Activated CD4-positive, alpha-beta T cell treated with anti-CD3 and anti-CD28 coated beads, Interleukin-2, amount 10 ng/mL, durations not matched to agents 7 days and 5 days (primary cell): ENCODE measurements around the gene MOB3A. TPM values are rescaled to one million over a fixed set of nuclear protein-coding genes. Genes with fewer than 3 reads are reported as not detected.
A peak's percentile ranks its signal among the peaks of the same experiment; 100 is the strongest.

Source experiments
- CTCF ChIA-PET: fragments of 350-600 bp; sonication (Branson Sonifier 250); formaldehyde crosslinking; loops from one replicate; lab custom pipeline; 2021; ENCODE audit warnings: antibody characterized with exemption; lab: Charles Lee
- POLR2A ChIA-PET: fragments of 350-600 bp; sonication (Branson Sonifier 250); formaldehyde crosslinking; loops from one replicate; lab custom pipeline; 2021; ENCODE audit warnings: antibody characterized with exemption; lab: Charles Lee
- DNase-seq: peaks from one replicate; pipeline ENCODE4 v3.0.0-alpha.2; 2020
- H3K27ac Mint-ChIP-seq: one replicate; pipeline ENCODE4 v1.8.0; 2021; ENCODE audit warnings: mild to moderate bottlenecking, moderate library complexity, mixed read lengths
- H3K27me3 Mint-ChIP-seq: one replicate; pipeline ENCODE4 v1.8.0; 2021; ENCODE audit warnings: mixed read lengths
- H3K36me3 Mint-ChIP-seq: one replicate; pipeline ENCODE4 v1.8.0; 2021; ENCODE audit warnings: low read depth, mixed read lengths
- H3K4me1 Mint-ChIP-seq: one replicate; pipeline ENCODE4 v1.8.0; 2021; ENCODE audit warnings: mixed read lengths
- H3K4me3 Mint-ChIP-seq: one replicate; pipeline ENCODE4 v1.8.0; 2021; ENCODE audit warnings: mild to moderate bottlenecking, moderate library complexity, mixed read lengths
- H3K9me3 Mint-ChIP-seq: one replicate; pipeline ENCODE4 v1.8.0; 2021; ENCODE audit warnings: mixed read lengths
- total RNA-seq, 2 experiments: library from RNA; stranded (reverse); gene quantifications; one replicate each; pipeline ENCODE4 v1.2.3, GENCODE V29; 2021

Gene MOB3A
- total RNA-seq, 2 experiments from 2014 or later, result 217 to 239 TPM

DNA sequence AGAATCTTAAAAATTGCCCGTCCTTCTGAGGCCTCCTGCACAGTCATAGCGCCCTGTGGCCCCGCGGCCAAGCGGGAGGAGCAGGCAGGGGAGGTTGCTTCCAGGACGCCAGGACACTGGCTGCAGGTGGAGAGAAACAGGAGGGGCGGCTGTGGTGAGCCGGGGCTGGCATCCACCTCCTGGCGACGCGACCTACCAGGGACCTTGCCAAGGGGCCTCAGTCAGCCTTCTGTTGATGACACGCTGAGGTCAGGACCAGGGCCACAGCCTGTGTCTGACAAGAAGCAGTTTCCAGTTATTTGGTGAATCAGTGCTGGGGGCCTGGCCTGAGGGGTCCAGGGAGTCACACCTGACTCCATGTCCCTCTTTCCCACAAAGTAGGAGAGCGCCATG, 31.7 kb downstream of the MOB3A start:
- no peak overlapping the region for H3K4me3 Mint-ChIP-seq
- DNase-seq, result no peak
- H3K36me3 Mint-ChIP-seq, result peaks cover 10% of the 10 kb centered on the region
- POLR2A ChIA-PET, result no interaction called here
- H3K9me3 Mint-ChIP-seq, result no peaks in the 10 kb centered on the region
- no peaks in the 10 kb centered on the region for H3K27me3 Mint-ChIP-seq
- no peak overlapping the region for H3K27ac Mint-ChIP-seq
- CTCF ChIA-PET, result interaction anchor here (0.6 to 1.3 kb wide), 2 partner anchors 12 to 19 kb away, joined by 3 to 6 read pairs; no protein-coding TSS in a partner anchor
- peaks cover 20% of the 10 kb centered on the region for H3K4me1 Mint-ChIP-seq

DNA sequence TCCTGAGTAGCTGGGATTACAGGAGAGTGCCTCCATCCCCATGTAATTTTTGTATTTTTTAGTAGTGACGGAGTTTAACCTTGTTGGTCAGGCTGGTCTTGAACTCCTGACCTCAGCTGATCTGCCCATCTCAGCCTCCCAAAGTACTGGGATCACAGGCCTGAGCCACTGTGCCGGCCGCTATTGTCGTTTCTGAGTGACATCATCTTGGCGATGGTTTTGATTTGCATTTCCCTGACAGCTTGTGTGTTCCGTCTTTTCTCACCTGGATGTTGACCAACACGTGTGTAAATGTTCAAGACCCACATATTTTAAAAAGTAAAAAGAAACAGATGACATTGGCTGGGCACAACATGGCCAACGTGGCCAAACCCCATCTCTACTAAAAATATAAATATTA, 32.3 kb downstream of the MOB3A start:
- CTCF ChIA-PET, result interaction anchor here (1.0 to 1.3 kb wide), 4 partner anchors 10 to 22 kb away, joined by 3 to 6 read pairs (median 3); no protein-coding TSS in a partner anchor
- no peaks in the 10 kb centered on the region for H3K9me3 Mint-ChIP-seq
- no peaks in the 10 kb centered on the region for H3K27me3 Mint-ChIP-seq
- peaks cover 6% of the 10 kb centered on the region for H3K36me3 Mint-ChIP-seq
- peak overlapping the region; percentile 34 for H3K4me3 Mint-ChIP-seq
- H3K27ac Mint-ChIP-seq, result peak overlapping the region; percentile 62
- H3K4me1 Mint-ChIP-seq, result peaks cover 25% of the 10 kb centered on the region
- DNase-seq, result no peak
- POLR2A ChIA-PET, result no interaction called here

- ChIA-PET CTCF (interaction anchor here (1.1 kb wide), 2 partner anchors 15 to 23 kb away, joined by 3 read pairs; no protein-coding TSS in a partner anchor), POLR2A (no interaction called here)
- DNase-seq, result no peak
- H3K27me3 Mint-ChIP-seq, result no peaks in the 10 kb centered on the region
- H3K9me3 Mint-ChIP-seq, result no peaks in the 10 kb centered on the region
- peaks cover 33% of the 10 kb centered on the region for H3K4me1 Mint-ChIP-seq
- peak overlapping the region; percentile 93 for H3K27ac Mint-ChIP-seq
- H3K4me3 Mint-ChIP-seq, result peak overlapping the region; percentile 92
- H3K36me3 Mint-ChIP-seq, result peaks cover 2% of the 10 kb centered on the region
Observed at GRCh38 chr19:2062770-2063169, 33.4 kb downstream of the MOB3A start.

- DNase-seq, result no peak
- CTCF ChIA-PET, result interaction anchor here (1.1 to 2.8 kb wide), 2 partner anchors 10 to 42 kb away, joined by 6 to 12 read pairs; no protein-coding TSS in a partner anchor
- Mint-ChIP-seq H3K9me3 (no peaks in the 10 kb centered on the region), H3K27ac (peak overlapping the region; percentile 93), H3K4me3 (peak overlapping the region; percentile 92), H3K36me3 (peaks cover 2% of the 10 kb centered on the region), H3K27me3 (no peaks in the 10 kb centered on the region), H3K4me1 (peaks cover 36% of the 10 kb centered on the region)
- POLR2A ChIA-PET, result no interaction called here
Observed at GRCh38 chr19:2062389-2062729, 33.8 kb downstream of the MOB3A start.

DNA sequence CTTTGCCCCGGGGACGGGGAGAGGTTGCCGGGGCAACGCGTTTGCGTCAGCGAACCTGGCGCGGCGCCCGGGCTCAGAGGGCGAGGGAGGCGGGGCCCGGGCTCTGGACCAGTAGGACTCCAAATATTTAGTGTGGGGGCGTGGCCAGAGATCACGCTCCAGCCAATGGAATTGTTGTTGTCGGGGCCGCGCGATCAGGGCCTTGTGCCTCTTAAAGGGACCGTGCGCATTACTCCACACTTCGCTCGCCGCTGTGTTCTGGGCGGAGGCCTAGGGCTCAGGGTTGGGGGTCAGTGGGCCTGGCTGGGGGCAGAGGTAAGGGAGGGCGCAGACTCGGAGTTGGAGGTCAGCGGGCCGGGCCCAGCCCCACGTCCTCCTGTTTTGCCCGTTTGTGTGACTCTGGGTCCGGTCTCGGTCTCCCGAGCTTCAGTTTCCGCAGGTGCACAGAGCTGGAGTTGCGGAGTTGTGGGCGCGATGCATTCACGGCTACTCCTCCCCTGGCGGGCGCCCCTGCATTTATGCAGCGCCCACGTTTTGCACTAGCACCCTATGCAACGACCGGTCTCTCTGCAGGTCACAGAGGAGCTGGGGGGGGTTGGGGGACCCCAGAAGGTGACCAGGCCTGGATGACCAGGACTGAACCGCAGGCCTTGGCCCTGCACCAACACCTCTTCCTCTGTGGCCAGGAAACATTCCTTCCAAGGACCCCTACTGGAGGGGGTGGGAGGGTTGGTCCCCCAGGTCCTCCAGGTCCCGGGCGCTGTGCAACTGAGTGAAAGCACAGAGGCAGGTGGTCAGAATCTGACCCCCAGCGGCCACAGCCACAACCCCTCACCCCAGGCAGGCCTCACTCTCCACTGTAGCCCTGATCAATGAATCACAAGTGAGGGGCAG, 34.4 kb downstream of the MOB3A start:
- Mint-ChIP-seq H3K36me3 (peaks cover 2% of the 10 kb centered on the region), H3K27ac (peak overlapping the region; percentile 93), H3K9me3 (no peaks in the 10 kb centered on the region), H3K4me3 (peak overlapping the region; percentile 92), H3K4me1 (peaks cover 43% of the 10 kb centered on the region), H3K27me3 (no peaks in the 10 kb centered on the region)
- DNase-seq, result peak; percentile 100
- ChIA-PET CTCF (interaction anchor here (0.6 to 2.8 kb wide), 4 partner anchors 10 to 844 kb away, joined by 3 to 12 read pairs (median 6); no protein-coding TSS in a partner anchor), POLR2A (no interaction called here)

- Mint-ChIP-seq H3K9me3 (no peaks in the 10 kb centered on the region), H3K4me1 (peaks cover 48% of the 10 kb centered on the region), H3K27ac (peak overlapping the region; percentile 95), H3K4me3 (peak overlapping the region; percentile 92), H3K36me3 (peaks cover 2% of the 10 kb centered on the region), H3K27me3 (no peaks in the 10 kb centered on the region)
- ChIA-PET CTCF (interaction anchor here (0.6 to 2.8 kb wide), 4 partner anchors 9 to 844 kb away, joined by 3 to 12 read pairs (median 6); no protein-coding TSS in a partner anchor), POLR2A (no interaction called here)
- DNase-seq, result no peak
Observed at GRCh38 chr19:2060884-2061494, 35.1 kb downstream of the MOB3A start.

- Mint-ChIP-seq H3K36me3 (peaks cover 2% of the 10 kb centered on the region), H3K9me3 (no peaks in the 10 kb centered on the region), H3K4me3 (peak overlapping the region; percentile 91), H3K27ac (peak overlapping the region; percentile 95), H3K27me3 (no peaks in the 10 kb centered on the region), H3K4me1 (peaks cover 60% of the 10 kb centered on the region)
- no peak for DNase-seq
- ChIA-PET CTCF (interaction anchor here (0.6 to 2.8 kb wide), 3 partner anchors 8 to 127 kb away, joined by 3 to 12 read pairs (median 4); no protein-coding TSS in a partner anchor), POLR2A (no interaction called here)
Observed at GRCh38 chr19:2059422-2060201, 36.5 kb downstream of the MOB3A start.

DNA sequence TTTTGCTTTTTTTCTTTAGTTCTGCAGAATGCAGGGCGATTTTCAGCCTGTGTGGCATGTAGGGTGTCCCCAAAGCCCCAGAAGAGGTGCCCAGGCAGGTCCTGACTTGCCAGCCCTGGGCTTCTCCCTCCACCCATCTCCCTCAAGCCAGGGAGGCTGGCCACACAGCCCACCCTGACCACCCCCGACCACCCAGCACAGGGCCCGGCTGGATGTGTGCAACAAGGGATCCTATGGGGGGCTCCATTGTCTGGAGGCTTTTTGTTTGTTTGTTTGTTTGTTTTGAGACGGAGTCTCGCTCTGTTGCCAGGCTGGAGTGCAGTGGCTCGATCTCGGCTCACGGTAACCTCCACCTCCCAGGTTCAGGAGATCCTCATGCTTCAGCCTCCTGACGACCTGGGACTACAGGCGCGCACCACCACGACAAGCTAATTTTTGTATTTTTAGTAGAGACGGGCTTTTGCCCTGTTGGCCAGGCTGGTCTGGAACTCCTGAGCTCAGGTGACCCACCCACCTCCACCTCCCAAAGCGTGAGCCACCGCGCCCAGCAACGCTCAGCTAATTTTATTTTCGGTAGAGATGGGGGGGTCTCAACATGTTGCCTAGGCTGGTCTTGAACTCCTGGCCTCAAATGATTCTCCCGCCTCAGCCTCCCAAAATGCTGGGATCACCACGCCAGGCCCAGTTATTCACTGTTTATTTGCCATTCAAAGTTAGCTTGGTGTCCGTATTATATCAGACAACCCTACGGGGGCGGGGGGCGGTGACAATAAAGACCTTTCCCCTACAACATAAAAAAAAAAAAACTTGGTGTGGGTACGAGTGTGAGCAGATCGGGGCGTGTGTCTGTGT, 37.3 kb downstream of the MOB3A start:
- Mint-ChIP-seq H3K9me3 (no peaks in the 10 kb centered on the region), H3K27me3 (no peaks in the 10 kb centered on the region), H3K4me1 (peaks cover 65% of the 10 kb centered on the region), H3K36me3 (peaks cover 2% of the 10 kb centered on the region), H3K4me3 (peak overlapping the region; percentile 43), H3K27ac (peak overlapping the region; percentile 88)
- ChIA-PET CTCF (interaction anchor here (1.5 kb wide), 1 partner anchor 14 kb away, joined by 3 read pairs; no protein-coding TSS in a partner anchor), POLR2A (no interaction called here)
- DNase-seq, result no peak

DNA sequence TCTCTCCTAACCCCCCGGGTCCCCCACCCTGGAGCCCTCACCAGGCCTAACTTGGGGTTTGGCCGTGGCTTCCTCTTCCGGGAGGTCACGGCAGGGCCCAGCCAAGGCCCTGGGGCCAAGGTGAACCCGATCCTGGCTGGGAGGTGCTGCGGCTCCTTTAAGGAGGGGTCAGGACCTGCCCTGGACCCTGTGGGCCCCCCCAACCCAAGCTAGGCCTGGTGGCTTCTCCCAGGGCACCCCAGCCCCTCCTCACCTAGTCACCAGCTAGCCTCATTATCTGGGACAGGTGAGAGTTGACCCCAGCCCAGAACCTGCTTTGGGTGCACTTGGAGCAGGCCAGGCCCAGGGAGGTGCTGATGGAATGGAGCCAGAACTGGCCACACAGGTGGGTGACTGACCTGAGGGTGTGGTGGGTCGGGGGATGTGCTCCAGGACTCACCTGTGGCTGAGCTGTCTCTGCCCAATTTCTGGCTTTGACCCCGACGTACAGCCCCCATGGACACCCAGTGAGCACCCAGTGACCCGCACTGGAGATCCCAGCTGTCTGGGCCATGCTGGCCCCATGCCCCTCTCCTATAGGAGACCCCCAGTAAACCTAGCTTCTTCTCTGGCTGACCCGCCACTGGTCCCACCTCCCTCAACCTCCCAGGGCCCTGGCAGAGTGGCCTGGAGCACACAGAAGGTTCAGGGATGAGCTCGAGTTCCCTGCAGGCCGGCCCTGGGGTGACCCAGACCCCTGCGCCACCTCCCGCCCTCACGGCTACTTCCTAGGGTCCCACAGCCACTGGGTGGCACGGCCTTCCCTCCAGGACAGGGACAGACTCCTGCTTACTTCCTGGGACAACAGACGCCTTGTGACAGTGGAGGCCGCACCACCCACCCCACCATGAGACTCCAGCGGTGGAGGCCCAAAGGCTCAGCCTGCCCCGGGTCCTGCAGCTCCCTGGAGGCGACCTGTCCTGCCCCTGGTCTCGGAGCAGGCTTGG, 38.3 kb downstream of the MOB3A start:
- H3K4me3 Mint-ChIP-seq, result peak overlapping the region; percentile 63
- H3K4me1 Mint-ChIP-seq, result peaks cover 68% of the 10 kb centered on the region
- no peaks in the 10 kb centered on the region for H3K27me3 Mint-ChIP-seq
- CTCF ChIA-PET, result interaction anchor here (0.8 to 1.5 kb wide), 2 partner anchors 15 kb away, joined by 3 to 4 read pairs; no protein-coding TSS in a partner anchor
- peak overlapping the region; percentile 93 for H3K27ac Mint-ChIP-seq
- POLR2A ChIA-PET, result no interaction called here
- DNase-seq, result no peak
- peaks cover 2% of the 10 kb centered on the region for H3K36me3 Mint-ChIP-seq
- H3K9me3 Mint-ChIP-seq, result no peaks in the 10 kb centered on the region

DNA sequence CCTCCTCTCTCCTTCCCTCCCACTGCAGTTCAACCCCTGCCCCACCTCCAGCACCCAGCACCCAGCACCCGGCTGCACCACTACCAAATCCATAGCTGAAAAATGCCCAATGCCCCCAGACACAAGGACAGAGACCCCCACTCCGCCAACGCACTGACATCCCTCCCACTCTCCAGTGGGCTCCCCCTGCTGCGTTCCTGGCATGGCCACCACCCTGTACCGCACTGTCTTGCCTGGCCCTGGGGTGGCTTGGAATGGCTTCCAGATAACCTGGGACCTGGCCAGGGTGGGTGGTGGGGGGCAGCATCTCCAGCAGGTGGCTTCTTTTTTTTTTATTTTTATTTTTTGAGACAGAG, 39.3 kb downstream of the MOB3A start:
- Mint-ChIP-seq H3K4me3 (peak overlapping the region; percentile 63), H3K27me3 (no peaks in the 10 kb centered on the region), H3K36me3 (peaks cover 2% of the 10 kb centered on the region), H3K27ac (peak overlapping the region; percentile 93), H3K4me1 (peaks cover 66% of the 10 kb centered on the region), H3K9me3 (no peaks in the 10 kb centered on the region)
- CTCF ChIA-PET, result interaction anchor here (0.6 to 1.5 kb wide), 4 partner anchors 10 to 34 kb away, joined by 3 to 4 read pairs (median 4); no protein-coding TSS in a partner anchor
- POLR2A ChIA-PET, result no interaction called here
- DNase-seq, result no peak
